ENCODE data around the gene TAGLN2.
A peak's percentile ranks its signal among the peaks of the same experiment; 100 is the strongest.

The TAGLN2 gene

DNA sequence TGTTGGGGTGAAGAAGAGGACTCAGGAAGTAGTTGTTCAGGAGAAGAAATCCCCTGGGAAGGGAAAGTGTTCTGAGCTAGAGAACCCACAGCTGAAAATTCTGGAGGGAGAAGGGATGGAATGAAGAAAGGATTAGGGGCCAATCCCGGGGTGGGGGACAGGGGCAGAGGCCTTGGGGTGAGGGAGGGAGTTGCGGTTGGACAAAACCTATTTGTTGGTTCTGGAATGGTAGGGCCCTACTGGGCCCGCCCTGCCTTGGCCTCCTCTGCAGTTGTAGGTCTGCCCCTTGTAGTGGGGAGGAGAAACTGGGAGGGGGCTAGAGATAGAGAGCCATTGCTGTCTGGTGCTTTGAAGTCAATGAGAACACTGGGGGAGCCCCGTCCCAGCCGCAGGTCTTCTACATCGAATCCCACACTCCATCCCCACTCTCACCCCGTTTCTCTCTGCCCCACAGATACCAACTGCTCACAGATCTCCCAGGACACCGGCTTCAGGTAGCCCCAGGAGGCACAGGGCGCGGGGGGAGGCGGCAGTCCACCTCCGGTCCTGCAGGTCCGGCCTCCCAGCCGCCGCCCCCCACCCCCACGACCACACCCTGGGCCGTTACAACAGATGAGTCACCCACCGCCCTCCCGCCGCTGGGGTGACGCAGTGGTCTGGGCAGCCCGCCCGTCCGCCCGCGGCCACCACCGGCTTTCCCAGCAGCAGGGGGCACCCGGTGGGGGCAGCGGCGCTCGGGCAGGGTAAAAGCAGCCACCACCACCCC is 1.1 kb downstream of the TAGLN2 start:
- Histone ChIP-seq H3K4me3 (replicated peaks; ENCODE audit: insufficient read depth, low read length) (peak overlapping the region; percentile 88), H3K27ac (replicated peaks) (peak overlapping the region; percentile 95), H3K27me3 (ENCODE audit: insufficient read depth, poor library complexity, severe bottlenecking) (no peaks in the 10 kb centered on the region)
- DNase-seq (ENCODE audit: low read depth in 1 of 2, low spot score in 1 of 2) = peak in 1 of 2 experiments; percentile 33
- TF ChIP-seq SPI1 (IDR thresholded peaks at IDR 0.05; ENCODE audit: borderline replicate concordance, low read depth) (no peak), GABPA (IDR thresholded peaks at IDR 0.05; ENCODE audit: low read depth) (no peak), POLR2AphosphoS5 (IDR thresholded peaks at IDR 0.05; ENCODE audit: low read depth) (no peak; the same call in 1 of the 2 replicates)
- TF ChIP-seq, protein P1, sequence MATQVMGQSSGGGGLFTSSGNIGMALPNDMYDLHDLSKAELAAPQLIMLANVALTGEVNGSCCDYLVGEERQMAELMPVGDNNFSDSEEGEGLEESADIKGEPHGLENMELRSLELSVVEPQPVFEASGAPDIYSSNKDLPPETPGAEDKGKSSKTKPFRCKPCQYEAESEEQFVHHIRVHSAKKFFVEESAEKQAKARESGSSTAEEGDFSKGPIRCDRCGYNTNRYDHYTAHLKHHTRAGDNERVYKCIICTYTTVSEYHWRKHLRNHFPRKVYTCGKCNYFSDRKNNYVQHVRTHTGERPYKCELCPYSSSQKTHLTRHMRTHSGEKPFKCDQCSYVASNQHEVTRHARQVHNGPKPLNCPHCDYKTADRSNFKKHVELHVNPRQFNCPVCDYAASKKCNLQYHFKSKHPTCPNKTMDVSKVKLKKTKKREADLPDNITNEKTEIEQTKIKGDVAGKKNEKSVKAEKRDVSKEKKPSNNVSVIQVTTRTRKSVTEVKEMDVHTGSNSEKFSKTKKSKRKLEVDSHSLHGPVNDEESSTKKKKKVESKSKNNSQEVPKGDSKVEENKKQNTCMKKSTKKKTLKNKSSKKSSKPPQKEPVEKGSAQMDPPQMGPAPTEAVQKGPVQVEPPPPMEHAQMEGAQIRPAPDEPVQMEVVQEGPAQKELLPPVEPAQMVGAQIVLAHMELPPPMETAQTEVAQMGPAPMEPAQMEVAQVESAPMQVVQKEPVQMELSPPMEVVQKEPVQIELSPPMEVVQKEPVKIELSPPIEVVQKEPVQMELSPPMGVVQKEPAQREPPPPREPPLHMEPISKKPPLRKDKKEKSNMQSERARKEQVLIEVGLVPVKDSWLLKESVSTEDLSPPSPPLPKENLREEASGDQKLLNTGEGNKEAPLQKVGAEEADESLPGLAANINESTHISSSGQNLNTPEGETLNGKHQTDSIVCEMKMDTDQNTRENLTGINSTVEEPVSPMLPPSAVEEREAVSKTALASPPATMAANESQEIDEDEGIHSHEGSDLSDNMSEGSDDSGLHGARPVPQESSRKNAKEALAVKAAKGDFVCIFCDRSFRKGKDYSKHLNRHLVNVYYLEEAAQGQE (IDR thresholded peaks at IDR 0.05; ENCODE audit: insufficient replicate concordance, low read depth) = no peak
- TF ChIP-seq, protein P2, sequence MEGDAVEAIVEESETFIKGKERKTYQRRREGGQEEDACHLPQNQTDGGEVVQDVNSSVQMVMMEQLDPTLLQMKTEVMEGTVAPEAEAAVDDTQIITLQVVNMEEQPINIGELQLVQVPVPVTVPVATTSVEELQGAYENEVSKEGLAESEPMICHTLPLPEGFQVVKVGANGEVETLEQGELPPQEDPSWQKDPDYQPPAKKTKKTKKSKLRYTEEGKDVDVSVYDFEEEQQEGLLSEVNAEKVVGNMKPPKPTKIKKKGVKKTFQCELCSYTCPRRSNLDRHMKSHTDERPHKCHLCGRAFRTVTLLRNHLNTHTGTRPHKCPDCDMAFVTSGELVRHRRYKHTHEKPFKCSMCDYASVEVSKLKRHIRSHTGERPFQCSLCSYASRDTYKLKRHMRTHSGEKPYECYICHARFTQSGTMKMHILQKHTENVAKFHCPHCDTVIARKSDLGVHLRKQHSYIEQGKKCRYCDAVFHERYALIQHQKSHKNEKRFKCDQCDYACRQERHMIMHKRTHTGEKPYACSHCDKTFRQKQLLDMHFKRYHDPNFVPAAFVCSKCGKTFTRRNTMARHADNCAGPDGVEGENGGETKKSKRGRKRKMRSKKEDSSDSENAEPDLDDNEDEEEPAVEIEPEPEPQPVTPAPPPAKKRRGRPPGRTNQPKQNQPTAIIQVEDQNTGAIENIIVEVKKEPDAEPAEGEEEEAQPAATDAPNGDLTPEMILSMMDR (IDR thresholded peaks at IDR 0.05; ENCODE audit: insufficient read depth, low read length) = no peak

DNA sequence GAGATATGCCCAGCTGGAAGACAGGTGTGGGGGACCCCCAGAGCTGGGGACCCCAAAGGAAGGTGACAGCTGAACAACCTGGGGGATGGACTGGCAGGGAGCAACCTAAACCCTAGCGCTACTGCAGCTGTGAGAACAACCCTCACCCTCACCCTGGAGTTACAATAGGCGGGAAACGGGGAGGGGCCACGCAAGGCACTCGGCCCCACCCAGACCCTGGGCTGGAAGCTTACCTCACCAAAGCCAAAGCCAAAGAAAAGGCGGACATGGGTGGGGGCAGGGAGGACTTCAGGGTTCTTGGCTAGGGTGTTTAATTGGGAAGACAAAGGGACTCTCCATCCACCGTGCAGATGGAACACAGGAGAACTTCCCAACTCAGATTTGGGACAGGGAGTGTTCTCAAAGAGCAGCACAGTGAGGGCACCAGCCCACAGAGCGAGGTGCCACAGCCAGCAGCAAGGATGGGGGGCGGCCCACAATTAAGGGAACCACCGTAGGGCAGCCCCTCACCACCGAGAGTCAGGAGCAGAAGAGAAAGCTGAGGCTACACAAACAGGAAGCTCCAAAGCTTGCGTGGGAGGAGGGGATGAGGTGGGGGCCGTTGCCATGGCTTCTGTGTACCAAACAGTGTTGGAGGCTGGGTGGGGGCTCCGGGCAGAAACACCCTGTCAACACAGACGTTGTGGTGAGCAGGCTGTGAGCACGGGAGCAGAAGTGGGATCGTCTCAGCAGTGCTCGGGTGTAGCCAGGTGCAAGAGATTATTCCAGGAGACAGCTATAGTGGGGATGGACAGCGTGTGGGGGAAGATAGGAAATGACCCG is 1.9 kb downstream of the TAGLN2 start:
- peak overlapping the region; percentile 88 for H3K4me3 ChIP-seq (replicated peaks; ENCODE audit: insufficient read depth, low read length)
- DNase-seq (ENCODE audit: low read depth in 1 of 2, low spot score in 1 of 2) = peak; percentile 79 to 91
- TF ChIP-seq, protein P1 (IDR thresholded peaks at IDR 0.05; ENCODE audit: insufficient replicate concordance, low read depth) = peak; percentile 9
- TF ChIP-seq, protein P2 (IDR thresholded peaks at IDR 0.05; ENCODE audit: insufficient read depth, low read length) = no peak
- TF ChIP-seq SPI1 (IDR thresholded peaks at IDR 0.05; ENCODE audit: borderline replicate concordance, low read depth) (peak; percentile 51; the same call in 1 of the 2 replicates), POLR2AphosphoS5 (IDR thresholded peaks at IDR 0.05; ENCODE audit: low read depth) (peak; percentile 80; the same call in 1 of the 2 replicates)
- H3K27me3 ChIP-seq (ENCODE audit: insufficient read depth, poor library complexity, severe bottlenecking) = no peaks in the 10 kb centered on the region
- H3K27ac ChIP-seq (replicated peaks) = peak overlapping the region; percentile 95

DNA sequence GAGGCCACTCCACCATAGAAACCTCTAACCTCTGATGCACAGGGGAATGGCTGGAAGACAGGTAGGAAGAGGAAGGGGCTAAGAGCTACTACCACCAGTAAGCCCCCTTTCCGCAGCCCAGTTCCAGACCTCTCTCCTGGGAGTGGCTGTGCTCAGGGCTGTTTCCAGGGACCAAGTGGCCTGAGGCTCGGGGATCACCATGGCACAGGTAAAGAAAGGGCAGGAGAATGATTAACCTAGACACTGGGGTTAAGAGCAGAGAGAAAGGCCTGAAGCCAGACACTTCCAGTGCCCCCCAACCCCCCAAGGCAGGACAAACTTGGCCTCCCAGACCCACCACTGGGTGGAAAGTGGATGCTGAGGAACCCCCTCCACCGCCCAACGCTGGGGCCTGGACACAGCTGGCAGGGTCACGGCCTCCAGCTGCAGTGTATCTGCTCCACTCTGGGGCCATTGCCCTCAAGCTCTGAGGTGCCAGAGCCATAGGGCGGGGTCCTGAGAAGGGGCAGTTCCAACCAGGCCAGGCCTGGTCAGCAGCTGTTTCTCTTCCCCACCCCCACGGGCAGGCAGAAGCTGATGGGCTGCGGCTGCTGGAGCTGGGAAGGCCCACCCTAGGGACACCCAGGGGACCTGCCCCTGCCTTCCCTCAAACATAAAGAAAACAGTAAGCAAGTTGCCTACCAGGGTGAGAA is 2.6 kb downstream of the TAGLN2 start:
- no peak for DNase-seq (ENCODE audit: low read depth in 1 of 2, low spot score in 1 of 2)
- Histone ChIP-seq H3K4me3 (replicated peaks; ENCODE audit: insufficient read depth, low read length) (peak overlapping the region; percentile 88), H3K27ac (replicated peaks) (peak overlapping the region; percentile 95), H3K27me3 (ENCODE audit: insufficient read depth, poor library complexity, severe bottlenecking) (no peaks in the 10 kb centered on the region)
- TF ChIP-seq, protein P1 (IDR thresholded peaks at IDR 0.05; ENCODE audit: insufficient replicate concordance, low read depth) = no peak
- no peak for TF ChIP-seq GABPA (IDR thresholded peaks at IDR 0.05; ENCODE audit: low read depth)
- TF ChIP-seq, protein P2 (IDR thresholded peaks at IDR 0.05; ENCODE audit: insufficient read depth, low read length) = no peak
- no peak for TF ChIP-seq POLR2AphosphoS5 (IDR thresholded peaks at IDR 0.05; ENCODE audit: low read depth)
- no peak for TF ChIP-seq SPI1 (IDR thresholded peaks at IDR 0.05; ENCODE audit: borderline replicate concordance, low read depth)
